Spinal cord (tissue), 4 donors: ENCODE data around the gene TBL1Y. TPM values are rescaled to one million over a fixed set of nuclear protein-coding genes. Genes with fewer than 3 reads are reported as not detected.

Experiments used
- polyA plus RNA-seq, 2 donors: library from polyadenylated mRNA; unstranded; fragments of 120-200 nt; gene quantifications; one replicate each; pipeline ENCODE4 v1.2.1, GENCODE V29; 2013; ENCODE audit not compliant: insufficient read length in 2 of 2
- total RNA-seq, 2 donors: library from RNA; depleted of rRNA in 1 of 2; stranded (reverse); fragments of 120-200 nt in 1 of 2; fragments of >200 nt in 1 of 2; gene quantifications; one replicate each; pipeline versions ENCODE4 v1.2.3 to v1.2.4, GENCODE V29; 2013 to 2014

TBL1Y gene
- total and polyA plus RNA-seq, 4 donors: 0.38 to 1.2 TPM; not detected in 2

Other genes with a start within 250 kb of the TBL1Y start
- gene AMELY, start 1.1 kb downstream of the TBL1Y start, total RNA-seq: not detected
- not detected for gene AMELY, start 1.1 kb downstream of the TBL1Y start, polyA plus RNA-seq